Activated effector memory CD4-positive, alpha-beta T cell treated with Interleukin-2 at 50 U/mL for 16 hours (primary cell): ENCODE data around the gene MAPK8.
"Not testable (repeated sequence)": the region's sequence is repeated elsewhere in the genome, so short reads cannot be mapped to it uniquely, and the experiment has no call there.

Experiments used
- DNase-seq: peaks from one replicate; pipeline ENCODE4 v3.0.0-alpha.2; 2020

The MAPK8 gene

DNA sequence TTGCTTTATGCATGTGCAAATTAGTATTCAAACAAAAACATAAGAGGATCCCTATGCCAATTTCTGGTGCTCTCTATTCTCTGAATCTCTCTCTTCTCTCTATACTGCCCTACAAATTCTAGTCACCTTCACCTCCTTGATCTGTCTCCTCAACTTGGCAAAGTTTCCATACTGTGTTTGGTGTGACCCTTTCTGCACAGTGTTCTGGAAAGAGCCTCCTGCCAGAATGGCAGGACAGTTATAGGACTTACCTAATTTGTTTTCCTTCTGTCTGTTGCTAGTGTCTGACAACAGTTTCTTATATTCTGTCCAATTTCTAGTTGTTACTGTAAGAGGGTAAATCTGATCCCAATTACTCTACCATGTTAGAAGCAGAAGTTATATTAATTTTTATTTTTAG, 34.3 kb downstream of the MAPK8 start:
- DNase-seq = no peak

GRCh38 chr10:48343106-48343505, 36.6 kb downstream of the MAPK8 start:
- no peak for DNase-seq

GRCh38 chr10:48343921-48344598, 37.6 kb downstream of the MAPK8 start:
- DNase-seq = no peak

DNA sequence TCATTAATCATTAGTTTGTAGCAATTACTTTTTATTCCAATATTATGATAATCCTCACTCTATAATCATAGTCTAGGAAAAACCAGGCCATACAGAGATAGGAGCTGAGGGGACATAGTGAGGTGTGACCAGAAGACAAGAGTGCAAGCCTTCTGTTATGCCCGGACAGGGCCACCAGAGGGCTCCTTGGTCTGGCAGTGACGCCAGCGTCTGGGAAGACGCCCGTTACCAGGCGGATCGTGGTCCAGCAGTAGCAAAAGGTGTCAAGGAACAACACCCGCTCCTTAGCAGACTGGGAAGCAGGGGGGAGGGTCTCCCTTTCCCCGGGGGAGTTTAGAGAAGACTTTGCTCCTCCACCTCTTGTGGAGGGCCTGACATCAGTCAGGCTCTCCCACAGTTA, 39.8 kb downstream of the MAPK8 start:
- DNase-seq = not testable (repeated sequence)

GRCh38 chr10:48347539-48347938, 41.1 kb downstream of the MAPK8 start:
- DNase-seq = not testable (repeated sequence)

DNA sequence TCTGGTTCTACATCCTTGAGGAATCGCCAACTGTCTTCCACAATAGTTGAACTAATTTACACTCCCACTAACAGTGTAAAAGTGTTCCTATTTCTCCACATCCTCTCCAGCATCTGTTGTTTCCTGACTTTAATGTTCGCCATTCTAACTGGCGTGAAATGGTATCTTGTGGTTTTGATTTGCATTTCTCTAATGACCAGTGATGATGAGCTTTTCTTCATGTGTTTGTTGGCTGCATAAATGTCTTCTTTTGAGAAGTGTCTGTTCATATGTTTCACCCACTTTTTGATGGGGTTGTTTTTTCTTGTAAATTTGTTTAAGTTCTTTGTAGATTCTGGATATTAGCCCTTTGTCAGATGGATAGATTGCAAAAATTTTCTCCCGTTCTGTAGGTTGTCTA, 41.5 kb downstream of the MAPK8 start:
- not testable (repeated sequence) for DNase-seq

DNA sequence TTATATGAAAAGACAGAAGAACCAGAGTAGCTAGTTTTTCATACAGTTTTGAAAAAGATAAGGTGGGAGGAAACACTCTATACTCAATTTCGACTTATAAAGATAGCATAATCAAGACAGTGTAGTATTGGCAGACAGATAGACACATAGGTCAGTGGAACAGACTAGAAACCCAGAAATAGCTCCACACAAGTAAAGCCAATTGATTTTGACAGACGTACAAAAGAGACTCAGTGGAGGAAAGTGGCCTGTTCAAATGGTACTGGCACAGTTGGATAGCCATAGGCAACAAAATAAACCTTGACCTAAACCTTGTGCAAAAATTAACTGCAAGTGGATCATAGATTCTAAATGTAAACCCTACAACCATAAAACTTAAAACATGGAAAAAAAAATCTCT, 46.8 kb downstream of the MAPK8 start:
- no peak for DNase-seq

DNA sequence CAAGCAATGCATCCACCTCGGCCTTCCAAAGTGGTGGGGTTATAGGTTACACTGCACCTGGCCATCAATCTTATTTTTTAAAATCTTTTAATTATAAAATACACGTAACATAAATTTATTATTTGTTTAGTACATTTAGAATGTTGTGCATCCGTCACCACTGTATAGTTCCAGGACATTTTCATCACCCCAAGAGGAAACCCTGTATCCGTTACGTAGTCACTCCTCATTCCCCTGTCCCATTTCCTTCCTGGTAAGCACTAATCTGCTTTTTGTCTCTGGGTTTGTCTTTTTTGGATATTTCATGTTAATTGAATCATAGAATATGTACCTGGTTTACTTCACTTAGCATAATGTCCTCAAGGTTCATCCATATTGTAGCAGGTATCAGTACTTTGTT, 51.2 kb downstream of the MAPK8 start:
- DNase-seq = no peak

DNA sequence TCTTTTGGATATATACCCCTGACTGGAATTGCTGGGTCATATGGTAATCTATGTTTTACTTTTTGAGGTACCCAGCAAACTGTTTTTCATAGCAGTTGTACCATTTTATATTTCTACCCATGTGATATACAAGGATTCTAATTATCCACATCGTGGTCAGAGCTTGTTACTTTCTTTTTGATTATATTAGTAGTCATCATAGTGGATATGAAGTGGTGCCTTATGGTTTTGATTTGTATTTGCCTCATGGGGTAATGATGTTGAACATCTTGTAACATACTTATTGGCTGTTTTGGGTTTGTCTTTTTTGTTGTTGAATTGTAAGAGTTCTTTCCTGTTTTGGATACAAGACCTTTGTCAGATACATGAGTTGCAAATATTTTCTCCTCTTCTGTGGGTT, 51.7 kb downstream of the MAPK8 start:
- no peak for DNase-seq

GRCh38 chr10:48358838-48359237, 52.4 kb downstream of the MAPK8 start:
- DNase-seq = no peak

DNA sequence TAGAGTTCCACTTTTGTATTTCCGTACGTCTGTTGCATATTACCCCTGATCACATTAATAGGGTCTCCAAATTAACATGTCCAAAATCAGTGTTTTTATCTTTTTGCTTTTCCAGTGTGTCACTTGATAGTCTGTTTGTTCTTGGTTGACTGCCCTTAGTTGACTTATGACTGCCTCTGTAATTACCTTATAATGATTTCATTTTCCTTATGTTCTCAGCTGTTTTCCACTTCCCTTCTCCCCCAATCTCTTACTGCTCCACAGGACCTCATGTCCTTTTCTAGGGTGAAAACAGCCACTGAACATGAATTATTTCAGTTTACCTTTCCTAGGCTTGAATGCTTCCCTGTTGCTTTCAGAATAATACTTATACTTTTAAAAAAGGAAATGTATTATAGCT, 54.7 kb downstream of the MAPK8 start:
- DNase-seq = no peak

DNA sequence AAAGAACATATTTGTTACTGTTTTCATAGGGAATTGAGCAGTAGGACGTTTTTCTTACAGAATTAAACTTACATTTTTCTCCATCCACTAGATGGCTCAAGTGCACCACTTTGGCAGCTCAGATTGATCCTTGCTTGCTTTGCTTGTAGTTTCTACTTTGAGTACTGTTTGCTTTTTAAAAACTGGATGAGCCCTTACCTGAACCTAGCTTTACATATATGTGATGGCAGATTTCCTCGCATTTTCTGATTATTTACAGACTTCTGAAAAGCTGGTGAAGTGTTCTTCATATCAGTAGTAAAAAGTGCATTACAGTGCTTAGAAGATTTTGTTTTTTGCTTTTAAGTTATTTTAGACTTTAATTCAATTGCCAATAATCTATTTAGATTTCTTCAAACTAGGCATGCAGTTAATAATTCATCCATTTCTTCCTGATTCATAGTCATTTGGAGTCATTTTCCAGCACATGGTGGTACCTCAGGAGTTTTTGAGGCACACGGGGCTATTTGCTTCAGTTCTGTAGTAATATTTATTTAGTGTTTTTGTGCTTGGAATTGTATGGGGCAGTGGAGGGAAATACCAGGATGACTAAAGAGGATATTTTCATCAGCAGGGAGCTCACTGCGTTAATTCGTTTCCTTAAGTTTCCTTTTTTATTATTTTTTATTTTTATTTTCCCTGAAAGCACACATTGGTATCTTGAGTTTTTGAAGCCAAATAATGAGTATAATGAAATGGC, 57.3 kb downstream of the MAPK8 start:
- DNase-seq = no peak

DNA sequence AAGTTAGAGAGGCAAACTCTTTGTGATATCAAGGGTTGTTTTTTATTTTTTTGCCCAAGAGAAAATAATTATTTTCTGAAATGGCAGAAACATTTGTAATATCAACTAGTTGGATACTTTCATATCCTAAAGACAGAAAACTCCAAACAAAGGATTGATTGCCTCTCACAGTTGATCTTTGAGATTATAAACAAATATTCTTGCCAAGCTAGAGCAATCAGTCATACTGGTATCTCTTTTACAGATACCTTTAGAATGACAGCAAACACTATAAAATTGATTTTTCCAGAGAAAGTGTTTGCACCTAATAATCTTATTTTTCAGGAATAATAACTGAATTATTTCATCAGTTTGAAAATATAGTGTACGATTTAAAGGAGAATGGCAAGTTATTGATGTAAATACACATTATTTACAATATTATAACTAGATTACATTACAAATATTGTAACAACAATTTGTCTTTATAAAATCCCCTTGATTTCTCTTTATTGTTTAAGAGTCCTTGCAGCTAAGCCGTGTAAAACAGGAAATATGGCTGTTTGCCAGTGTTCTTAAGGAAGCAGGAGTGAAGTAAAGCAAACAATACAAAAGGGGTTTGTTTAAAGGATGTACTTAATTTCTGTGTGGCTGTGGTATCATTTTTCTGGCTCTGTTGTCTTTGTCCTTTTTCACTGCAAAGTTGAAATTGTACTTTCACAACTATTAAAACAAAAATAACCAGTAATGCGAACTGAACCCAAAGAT, 58.4 kb downstream of the MAPK8 start:
- no peak for DNase-seq

DNA sequence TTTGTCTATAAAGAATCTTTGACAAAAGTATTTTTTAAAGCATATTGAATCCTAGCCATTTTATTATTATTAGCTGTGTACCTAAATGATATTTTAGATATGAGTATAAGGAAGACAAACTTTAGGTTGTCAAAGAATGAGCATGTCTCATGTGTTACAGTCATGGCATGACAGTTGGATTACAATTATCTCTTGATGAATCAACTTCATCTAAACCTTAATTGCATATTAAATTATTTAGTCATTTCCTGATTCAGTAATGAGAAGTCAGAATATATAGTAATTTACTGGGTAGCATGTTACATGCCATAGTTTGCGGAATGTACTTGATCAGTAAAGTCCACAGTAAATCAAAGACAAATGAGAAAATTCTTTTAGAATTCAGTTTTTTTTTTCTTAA, 59.2 kb downstream of the MAPK8 start:
- no peak for DNase-seq

DNA sequence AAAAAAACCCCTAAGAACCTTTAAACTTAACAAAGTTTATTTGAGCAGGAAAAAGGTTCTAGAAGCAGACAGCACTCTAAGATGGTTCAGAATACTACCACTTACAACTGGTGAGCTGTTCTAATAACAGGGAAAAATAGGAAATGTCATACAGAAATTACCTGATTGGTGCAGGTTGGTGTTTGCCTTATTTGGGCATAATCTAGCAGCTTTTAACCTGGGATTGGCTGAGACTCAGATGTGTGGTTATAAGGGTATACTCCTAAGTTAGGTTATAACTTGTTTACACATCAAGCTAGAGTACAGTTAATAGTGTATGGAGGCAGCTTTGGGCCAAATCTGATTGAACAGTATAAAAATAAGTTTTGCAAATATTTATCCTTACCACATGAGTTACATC, 59.8 kb downstream of the MAPK8 start:
- no peak for DNase-seq

GRCh38 chr10:48369501-48369900, 63.0 kb downstream of the MAPK8 start:
- DNase-seq = no peak

DNA sequence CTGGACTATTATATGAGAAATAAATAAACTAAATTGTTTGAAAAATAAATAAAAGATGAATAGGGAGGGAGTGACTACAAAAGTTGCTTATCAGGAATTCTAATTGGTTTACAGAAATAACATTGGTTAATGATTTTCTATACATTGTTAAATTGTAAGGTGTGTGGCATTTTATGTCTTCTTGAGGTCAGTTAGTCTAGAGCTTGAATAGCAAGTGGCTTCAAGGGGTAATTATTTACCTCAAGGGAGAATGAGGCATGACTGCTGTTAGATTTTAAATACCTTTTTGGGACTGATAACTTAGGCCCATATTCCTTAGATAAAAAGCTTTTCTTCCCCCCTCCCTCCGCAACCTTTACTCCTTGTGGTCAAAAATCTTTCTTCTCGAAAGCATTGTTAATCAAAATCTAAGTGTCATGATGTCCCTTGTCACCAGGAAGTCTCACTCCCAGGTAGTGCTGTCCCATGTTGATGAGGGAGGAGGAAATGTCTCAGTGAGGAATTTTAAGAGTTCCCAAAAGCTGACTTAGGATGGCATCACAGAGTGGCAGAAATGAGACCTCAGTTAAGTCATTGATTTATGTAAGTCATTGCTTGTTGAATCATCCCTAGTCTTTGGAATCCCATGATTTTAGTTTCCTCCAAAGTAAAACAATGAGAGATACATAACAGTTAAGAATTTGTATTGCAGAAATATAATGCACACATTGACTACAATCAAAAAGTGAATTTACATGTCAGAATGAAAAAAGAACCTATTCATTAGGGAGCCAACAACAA, 71.5 kb downstream of the MAPK8 start:
- no peak for DNase-seq

GRCh38 chr10:48378675-48379074, 72.2 kb downstream of the MAPK8 start:
- no peak for DNase-seq

- DNase-seq = no peak
These were observed 75.5 kb downstream of the MAPK8 start for GRCh38 chr10:48381971-48382370.

GRCh38 chr10:48382982-48383381, 76.5 kb downstream of the MAPK8 start:
- no peak for DNase-seq

DNA sequence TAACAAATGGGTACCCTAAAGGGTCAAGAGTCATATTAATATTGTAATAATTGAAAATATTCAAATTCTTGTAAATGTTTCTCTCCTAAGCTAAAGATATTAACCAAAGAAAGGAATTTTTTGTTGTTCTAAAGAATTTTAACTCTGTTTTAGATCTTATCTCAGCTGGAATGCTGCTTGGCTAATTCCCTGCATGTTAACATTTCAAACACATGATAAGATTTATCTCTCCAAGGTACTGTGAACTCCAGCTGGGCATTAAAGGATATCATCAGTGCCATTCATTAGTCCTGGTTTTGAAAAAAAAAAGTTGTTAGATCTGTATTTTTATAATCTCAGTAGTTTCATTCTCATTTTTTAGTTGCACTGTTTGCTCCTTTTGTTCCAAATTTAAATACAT, 76.9 kb downstream of the MAPK8 start:
- no peak for DNase-seq

DNA sequence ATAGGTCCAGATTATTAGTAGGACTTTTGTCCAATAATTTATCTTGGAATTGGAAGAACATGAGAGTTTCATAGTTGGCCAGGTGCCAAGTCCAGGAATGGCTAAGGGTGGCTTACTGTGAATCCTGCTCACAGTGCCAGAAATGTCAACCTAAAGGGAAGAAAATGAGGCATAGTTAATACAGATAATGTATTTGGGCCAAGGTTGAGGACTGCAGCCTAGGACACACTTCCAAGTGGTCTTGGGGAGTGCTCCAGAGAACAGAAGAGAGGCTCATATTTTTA, 78.2 kb downstream of the MAPK8 start:
- DNase-seq = no peak

DNA sequence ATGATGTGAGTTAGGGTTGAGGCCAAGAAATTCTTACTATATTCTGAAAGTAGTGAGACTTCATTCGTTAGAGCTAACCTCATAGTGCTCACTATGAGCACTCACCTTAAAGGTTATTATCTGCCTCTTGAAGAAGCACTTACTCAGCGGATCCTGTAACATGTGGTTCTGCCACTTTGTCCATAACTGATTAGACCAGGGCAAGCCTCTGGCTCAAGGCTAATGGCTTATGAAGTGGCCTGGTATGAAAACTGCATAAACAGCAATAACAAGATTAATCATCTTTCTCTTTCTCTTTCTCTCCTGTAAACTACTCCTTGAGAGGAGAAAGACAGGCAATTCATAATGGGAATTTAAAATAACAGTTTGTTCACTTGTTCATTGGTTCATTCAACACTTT, 82.8 kb downstream of the MAPK8 start:
- DNase-seq = no peak
